NOMO-1 treated with dmso at 0.1 percent for 144 hours (cell line): ENCODE data around the gene STIM1.
"Not testable (repeated sequence)": the region's sequence is repeated elsewhere in the genome, so short reads cannot be mapped to it uniquely, and the experiment has no call there.

ENCODE experiments used
- DNase-seq: peaks from one replicate; lab custom pipeline; 2025; ENCODE audit not compliant: unreplicated experiment; lab: John Stamatoyannopoulos, UW

STIM1 gene

DNA sequence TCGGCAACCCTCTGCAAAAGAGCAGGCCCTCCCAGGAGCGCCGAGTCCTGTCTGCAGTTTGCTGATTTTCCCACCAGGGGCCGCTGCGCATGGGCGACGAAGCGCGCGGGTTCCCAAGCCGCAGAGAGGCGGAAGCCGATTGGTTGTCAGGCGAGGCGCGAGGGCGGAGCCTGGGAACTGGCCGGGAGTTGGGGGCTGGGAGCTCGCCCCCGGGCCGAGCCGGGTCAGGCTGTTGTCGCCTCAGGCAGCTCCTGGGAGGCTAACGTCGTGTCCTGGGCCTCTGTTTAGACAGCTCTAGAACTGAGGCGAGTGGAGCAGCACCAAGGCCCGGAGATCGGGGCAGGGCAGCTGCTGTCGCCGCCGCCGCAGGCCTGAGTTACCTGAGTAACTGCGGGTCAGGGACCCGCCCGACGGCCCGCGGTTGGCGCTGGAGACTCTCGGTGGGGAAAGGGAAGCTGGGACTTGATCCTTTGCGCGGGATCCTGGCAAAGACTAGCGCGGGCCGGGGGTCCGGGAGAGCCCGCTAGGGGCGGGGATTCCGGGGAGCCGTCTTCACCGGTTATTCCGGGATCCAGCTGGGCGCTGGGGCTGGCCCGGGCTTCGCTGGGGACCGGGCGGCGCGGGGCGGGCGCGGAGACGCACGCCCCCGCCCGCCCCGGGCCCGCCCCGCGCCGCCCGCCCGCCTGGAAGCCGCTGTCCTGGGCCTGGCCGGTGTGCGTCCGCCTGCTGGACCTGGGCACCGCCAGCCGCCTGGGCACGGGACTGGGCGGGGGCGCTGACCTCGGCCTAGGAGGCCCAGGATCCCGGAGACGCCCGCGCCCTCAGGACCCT lies at the start of gene STIM1:
TSS of gene STIM1 (plus strand) at position 688 of the 831 bp plus-strand sequence. CDS start 607 bp downstream, outside the sequence.
- peak; percentile 91 for DNase-seq

DNA sequence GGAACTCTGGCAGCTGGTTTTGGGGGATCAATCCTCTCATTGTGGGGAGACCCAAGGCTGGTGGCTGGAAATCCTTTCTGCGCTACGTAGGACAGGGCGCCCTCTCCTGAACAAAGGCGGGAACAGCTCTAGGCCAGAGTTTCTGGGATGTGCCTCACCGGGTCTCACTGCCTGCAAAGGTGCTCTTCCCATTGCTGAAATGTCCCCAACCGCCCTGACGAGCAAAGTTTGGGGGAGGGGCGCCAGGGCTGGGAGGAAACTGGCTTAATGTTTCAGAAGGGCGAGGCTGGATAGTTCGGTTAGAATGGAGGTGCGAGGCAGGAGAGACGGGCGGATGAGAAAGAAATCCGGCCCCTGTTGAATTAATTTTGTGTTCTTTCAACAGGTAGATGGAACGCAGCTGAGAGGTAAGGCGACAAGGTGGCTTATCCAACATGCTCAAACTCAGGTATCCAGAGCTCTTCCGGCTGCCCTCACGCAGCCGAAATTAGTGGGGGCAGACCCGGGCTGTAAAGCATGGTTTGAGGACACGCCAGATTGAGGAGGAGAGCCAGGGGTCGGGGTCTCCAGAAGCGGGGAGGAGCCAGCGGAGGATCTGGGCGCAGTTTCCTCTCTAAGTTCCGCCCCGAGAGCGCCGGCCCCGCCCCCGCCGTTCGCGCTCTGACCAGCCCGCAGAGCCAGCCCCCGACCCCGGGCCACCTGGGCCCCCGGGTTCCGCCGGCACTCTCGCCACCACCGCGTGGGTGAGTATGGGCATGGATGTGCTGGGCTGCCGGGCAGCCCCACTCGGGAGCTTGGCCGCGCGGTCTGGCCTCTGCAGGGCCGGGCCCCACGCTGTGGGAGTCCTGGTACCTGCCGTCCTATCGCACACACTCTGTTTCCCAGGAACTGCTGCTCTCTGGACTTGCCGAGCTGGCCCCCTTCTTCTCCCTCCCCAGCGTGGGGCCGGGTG lies 47.3 kb upstream of the STIM1 start, which contains the start of gene PGAP2:
TSS of gene PGAP2 (plus strand) at position 652 of the 952 bp plus-strand sequence. CDS start 2,700 bp downstream, outside the sequence.
- no peak for DNase-seq

DNA sequence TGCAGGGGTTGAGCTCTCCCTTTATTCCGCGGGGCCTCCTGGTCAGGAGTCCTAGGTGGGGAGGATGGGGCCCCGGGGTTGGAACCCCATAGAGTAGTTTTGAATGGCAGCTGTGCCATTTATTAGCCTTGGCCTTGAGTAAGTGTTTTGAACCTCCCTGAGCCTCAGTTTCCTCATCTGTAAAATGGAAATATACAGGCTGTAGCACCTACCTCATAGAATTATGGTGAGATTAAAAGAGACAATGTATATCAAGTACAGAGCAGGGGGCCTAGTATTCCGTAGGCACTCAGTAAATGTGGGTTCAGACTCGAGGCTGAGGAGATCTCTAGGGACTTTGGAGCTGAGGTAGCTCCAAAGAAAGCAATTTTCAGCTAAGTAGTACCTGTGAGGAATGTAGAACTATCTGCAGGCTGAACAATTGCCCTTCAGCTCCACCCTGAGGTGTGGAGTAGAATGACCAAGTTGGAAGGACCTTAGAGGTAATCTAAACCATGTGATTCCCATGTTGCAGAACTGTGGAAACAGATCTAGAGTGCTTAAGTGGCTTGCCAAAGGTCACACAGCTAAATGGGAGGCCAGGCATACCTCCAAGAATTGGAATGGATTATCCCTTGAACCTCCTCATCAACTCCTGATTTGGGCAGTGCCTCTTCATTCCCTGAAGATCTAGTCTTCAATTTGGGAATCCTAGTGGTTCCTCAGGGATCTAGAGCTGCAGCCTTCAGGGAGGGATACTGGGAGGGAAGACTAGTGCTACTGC lies 46.4 kb upstream of the STIM1 start:
- DNase-seq = peak; percentile 39

GRCh38 chr11:3809624-3809928 lies 45.9 kb upstream of the STIM1 start:
- no peak for DNase-seq

DNA sequence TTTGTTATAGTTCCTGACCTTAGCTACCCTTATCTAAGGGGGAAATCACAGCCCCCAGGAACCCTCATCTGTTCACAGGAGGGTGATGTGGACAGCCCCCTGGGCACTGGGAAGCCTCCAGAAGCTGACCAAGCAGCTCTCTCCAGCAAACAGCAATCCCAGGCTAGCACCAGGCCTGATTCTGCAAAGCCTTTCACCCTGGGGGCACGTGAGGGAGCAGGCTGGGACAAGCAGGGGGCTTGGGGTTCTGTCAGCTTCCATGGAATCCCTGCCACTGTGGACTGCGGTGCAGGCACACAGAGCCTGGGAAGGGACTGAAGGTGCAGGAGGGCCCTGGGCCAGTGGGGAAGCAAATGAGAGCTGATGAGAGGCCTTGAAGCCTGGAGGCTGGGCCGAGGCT lies 45.0 kb upstream of the STIM1 start:
- no peak for DNase-seq

- DNase-seq = no peak
These were observed 44.5 kb upstream of the STIM1 start for GRCh38 chr11:3810951-3811350.

GRCh38 chr11:3814832-3815231 lies 40.6 kb upstream of the STIM1 start:
- not testable (repeated sequence) for DNase-seq

DNA sequence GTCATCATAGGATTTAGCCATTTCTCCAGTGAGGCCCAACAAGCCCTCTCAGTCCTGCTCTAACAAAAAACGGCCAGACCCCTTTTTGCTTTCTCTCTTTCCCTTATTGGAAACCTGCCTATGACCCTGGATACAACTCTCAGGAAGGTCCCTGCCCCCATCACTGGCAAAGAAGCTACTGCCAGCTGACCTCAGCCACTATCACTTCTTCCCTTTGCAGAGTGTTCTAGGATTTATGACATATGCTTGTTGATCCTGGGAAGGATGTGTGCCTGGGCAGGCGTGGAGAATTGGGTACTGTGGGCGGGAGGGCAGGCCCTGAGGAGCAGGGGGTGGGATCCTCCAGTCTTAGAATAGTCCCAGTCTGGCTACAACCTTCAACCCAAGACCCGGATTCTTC lies 39.6 kb upstream of the STIM1 start:
- no peak for DNase-seq

DNA sequence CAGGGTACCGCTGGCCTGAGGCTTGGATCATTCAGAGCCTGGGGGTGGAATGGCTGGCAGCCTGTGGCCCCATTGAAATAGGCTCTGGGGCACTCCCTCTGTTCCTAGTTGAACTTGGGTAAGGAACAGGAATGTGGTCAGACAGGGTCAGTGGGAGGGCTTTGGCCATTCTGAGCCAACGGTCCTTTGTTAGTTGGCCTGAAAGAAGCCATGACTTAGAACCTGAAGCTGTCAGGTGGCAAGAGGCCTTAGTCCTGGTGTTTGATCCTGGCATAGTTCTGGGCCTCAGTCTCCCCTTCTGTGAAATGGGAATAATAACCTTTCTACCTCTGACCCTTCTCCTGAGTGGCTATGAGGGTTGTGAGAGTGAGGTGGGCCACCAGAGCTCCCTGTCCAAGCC lies 38.8 kb upstream of the STIM1 start:
- no peak for DNase-seq

DNA sequence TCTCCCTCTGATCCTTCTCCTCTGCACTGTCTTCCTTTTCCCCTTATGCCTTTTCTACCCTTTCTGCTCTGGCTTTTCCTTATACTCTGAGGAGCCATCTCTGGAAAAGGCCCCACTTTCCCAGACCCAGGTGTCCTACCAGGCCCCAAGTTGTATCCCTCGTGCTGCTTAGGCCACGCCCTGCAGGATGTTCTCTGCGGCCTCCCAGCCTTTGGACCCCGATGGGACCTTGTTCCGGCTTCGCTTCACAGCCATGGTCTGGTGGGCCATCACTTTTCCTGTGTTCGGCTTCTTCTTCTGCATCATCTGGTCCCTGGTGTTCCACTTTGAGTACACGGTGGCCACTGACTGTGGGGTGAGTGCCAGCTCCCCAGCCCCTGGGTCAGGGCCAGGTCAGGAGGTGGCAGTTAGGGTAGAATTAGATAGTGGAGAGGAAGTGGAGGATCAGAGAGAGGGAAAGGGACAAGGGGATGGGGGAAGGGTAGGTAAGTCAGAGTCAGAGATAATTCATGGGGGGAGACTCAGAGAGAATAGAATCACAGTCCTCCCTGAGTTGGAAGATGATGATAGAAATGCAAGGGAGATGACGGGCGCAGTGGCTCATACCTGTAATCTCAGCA lies 38.2 kb upstream of the STIM1 start:
- DNase-seq = no peak

GRCh38 chr11:3820971-3821370 lies 34.5 kb upstream of the STIM1 start:
- no peak for DNase-seq

- DNase-seq = no peak
These were observed 33.2 kb upstream of the STIM1 start for GRCh38 chr11:3822312-3822711.

DNA sequence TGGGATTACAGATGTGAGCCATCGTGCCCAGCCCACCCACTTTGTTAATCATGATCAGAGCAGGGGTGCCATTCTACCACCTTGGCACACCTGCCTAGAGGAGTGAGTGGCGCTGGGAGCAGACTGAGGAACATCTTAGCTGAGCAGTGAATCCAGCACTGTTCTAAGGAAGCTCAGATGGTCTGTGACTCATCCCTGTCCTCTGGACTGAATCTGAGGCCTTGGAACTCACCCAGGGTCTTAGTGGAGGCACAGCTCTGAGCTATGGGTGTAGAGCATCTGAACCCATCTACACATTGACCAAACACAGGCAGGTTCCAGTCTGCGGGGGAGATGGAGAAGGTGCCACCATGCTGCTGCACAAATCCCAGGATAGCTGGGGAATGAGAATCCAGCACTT lies 32.2 kb upstream of the STIM1 start:
- no peak for DNase-seq

- DNase-seq = no peak
These were observed 31.5 kb upstream of the STIM1 start for GRCh38 chr11:3823762-3824506.

DNA sequence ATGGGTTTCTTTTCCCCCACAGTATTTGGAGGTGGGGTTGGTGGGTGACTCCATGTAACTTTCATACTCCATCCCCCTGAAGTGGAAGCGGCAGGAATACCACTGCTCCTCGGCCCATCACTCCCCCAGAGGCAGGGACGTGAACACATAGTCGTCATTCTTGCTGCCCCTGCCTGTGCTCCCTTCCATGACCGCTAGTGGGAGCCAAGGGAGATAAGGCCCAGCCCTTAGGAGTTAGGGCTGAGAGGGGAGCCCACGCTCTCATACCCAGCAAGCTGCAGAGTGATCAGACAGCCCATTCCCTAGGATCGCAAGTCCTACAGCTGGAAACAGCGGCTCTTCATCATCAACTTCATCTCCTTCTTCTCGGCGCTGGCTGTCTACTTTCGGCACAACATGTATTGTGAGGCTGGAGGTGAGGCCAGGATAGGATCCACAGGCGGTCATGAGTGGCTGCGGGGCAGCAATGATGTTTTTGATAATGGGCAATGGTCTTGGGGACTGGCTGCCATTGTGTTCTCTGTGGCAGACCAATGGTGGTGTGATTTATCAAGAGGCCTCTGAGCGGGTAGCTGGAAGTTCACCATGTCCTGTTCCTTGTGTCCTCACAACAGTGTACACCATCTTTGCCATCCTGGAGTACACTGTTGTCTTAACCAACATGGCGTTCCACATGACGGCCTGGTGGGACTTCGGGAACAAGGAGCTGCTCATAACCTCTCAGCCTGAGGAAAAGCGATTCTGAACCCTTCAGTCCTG lies 30.6 kb upstream of the STIM1 start:
- peak; percentile 67 for DNase-seq

- DNase-seq = no peak
These were observed 29.9 kb upstream of the STIM1 start for GRCh38 chr11:3825473-3826154.

GRCh38 chr11:3826721-3827120 lies 28.7 kb upstream of the STIM1 start:
- DNase-seq = no peak

DNA sequence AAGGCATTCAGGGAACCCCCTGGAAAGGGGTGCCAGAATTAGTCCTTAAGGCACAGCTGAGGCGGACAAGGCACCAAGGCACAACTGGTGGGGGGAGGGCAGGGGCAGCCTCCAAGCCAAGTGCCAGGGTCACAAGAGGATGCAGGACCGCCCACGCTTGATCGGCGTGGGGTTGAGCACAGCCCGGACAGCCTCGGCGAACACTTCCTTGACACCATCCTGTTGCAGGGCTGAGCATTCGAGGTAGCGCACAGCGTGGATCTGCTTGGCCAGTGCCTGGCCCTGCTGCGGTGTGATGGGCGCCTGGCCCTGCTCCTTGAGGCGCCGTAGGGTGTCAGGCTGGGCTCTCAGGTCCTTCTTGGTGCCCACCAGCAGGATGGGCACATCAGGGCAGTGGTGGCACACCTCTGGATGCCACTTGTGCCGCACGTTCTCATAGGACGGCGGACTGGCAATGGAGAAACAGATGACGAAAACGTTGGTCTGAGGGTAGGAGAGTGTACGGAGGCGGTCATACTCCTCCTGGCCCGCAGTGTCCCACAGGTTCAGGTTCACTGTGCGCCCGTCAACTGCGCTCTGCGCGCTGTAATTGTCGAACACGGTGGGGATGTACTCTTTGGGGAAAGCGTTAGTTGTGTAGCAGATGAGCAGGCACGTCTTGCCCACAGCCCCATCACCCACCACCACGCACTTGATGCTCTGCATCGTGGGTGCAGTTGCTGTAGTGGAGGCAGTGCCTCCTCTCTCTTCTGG lies 27.9 kb upstream of the STIM1 start:
- DNase-seq = no peak
